ENCODE results near the gene CCDC38.
"Not testable (repeated sequence)": the region's sequence is repeated elsewhere in the genome, so short reads cannot be mapped to it uniquely, and the experiment has no call there.

Gene CCDC38

DNA sequence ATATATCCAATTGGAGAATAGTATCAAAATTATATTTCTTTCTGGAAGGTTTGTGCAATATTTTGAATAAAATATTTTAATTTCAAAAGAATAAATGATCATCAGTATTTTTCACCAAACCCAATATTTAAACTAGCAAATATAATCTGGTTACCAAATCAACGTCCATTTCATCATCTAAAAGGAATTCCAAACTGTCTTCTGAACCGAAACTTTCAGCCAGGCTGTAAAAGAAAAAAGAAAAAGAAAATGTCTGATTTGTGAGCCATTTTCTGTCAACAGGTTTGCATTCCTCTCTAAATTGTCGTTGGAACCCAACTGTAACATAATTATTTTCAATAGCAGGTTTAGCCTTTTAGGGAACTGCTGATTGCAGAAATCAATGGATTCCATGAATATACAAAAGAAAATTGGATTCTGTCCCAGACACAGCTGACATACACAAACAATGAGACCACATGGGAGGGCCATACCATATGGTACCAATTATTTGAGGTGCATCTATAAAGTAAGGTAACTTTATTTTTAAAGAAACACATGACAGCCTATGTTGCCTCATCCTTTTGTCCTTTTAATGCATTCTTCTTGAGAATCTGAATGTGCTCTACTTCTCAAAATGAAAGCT is 61.0 kb downstream of the CCDC38 start:
- DNase-seq, result no peak

DNA sequence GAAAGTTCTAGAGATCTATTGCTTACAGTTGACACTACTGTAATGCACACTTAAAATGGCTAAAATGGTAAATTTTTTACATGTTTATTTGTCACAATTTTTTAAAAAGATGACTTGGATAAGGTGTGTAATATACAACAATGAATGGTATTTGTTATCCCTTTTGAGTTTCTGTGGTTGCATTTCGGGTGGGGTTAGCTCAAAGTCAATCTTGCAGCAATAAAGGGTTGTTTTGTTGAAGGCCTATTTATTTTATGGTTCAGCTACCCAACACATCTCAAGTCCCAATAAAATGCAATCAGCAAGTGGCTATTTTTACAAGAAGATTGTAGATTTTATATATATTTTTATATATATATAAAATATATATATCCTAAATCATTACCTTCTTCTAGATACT is 61.5 kb downstream of the CCDC38 start:
- no peak for DNase-seq

DNA sequence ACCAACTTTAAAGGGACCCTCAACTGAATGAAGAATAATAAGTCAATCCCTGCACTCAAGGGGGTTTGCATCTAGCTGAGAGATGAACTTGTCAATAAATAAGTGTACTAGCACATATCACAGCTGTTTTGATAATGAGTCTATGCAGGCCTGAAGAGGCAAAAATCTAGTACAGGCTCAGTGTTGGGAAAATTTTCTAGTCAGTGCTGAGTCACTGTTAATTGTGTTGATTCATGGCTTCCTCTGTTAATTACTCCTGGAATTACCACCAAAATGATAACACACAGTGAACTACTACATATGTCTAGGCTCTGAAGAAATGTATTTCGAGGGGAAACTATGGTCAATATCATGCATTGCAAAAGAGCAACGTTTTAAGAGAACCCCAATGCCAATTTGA is 64.8 kb downstream of the CCDC38 start:
- DNase-seq, result no peak

DNA sequence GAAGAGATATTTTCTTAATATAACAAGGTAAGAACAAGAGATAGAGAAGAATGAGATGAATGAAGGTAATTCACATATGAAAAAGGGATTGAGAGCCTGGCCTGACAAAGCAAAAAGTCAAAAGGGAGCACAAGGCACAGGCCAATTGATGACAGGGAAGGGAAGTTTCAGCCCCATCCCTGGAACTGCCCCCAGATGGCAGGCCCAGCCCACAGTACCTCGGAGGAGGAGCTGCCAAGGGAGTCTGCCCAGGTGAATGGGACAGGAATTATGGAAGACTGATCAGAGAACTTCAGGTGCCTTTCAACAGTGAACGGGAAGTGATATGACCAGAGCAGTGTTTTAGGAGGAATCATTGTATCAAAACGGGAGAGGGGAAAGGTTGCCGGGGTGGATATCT is 68.0 kb downstream of the CCDC38 start:
- no peak for DNase-seq

DNA sequence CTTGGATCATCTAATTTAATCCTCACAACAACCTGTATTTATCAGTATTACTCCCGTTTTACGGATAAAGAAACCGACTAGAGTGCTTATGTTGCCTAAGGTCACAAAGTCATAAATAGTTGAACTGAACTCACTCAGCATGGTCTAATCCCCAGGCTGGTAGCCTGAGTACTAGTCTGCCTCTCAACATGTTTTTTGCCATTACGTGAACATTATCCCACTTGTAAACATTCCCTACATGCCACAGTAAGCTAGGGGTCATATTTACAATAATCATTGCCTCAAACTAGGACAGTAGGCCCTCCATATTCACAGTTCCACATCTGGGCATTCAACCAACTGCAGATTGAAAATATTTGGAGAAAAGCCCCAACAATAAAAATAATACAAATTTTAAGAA is 71.5 kb downstream of the CCDC38 start:
- no peak for DNase-seq

DNA sequence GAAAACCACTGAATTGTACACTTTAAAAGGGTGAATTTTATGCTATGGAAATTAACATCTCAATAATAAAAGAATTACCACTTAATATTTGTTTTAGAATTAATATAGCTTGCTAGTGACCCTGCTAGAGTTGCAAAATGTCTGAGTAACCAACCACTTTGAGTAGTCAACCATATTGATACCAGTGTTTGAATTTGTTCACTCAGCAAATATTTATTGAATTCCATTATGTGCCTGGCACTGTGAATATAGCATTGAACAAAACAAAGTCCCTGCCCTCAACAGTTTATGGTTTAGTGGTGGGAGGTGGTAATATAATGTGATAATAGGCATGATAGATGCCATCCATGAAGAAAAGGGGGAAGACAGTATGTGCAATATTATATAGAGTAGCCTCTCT is 79.1 kb downstream of the CCDC38 start:
- no peak for DNase-seq

DNA sequence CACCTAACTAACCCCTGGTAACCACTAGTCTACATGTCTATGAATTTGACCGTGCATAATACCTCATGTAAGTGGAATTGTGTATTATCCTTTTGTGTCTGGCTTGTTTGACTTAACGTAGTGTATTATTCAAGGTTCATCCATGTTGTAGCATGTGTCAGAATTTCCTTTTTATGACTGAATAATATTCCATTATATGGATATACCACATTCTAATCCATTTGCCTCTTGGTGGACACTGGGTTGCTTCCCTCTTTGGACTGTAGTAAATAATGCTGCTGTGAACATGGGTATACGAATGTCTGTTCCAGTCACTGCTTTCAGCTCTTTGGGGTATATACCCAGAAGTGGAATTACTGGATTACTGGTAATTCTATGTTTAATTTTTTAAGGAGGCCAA is 80.4 kb downstream of the CCDC38 start:
- no peak for DNase-seq

DNA sequence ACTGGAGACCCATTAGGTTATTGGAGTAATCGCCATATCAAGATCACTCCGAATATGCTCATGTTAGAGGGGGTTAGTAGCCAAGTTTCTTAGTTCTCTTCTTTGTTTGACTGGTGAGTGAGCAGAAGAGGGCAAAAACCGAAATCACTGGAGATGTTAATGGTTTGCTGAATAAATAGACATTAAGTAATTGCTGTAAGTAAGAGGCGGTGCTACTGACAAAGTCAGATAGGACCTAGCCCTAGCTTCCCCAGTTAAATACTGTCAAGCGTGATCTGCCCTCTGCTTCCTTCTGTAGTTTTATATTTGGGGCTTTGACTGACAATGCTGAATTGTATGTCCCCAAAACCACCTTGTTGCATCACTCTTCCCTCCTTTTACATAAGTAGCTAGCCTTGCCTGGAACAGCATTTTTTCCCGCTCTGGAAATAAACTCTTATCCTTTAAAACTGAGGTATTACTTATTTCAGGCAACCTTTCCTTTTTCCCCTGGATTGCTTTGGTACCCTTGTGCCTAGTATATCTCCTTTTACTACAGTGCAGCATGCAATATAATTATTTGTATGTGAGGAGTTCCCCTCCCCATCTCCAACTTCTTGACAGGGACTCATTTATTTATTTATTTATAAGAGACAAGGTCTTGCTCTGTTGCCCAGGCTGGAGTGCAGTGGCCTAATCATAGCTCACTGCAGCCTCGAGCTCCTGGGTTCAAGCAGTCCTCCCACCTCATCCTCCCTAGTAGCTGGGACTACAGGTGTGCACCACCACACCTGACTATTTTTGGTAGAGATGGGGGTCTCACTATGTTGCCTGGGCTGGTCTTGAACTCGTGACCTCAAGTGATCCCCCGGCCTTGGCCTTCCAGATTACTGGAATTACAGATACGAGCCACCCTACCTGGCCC is 82.2 kb downstream of the CCDC38 start:
- no peak for DNase-seq

DNA sequence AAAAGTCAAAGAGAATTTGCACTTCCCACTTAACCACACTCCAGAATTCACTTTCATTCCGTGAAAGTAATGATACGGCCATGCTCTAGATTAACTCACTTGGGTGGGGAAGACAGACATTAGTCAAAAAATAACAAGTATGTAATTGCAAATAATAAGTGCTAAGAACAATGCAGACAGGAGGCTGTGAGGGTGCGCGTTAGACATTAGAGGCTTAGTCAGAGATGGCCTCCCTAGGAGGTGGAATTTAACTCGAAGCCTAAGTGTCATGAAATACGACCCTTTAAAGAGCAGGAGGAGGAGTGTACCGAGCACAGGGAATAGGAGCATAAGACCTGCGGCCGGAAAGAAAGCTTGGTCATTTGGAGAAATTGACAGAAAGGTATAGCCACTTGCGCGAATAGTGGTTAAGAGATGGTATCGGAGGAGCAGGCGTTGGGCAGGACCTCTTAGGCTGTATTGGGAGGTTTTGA is 83.0 kb downstream of the CCDC38 start:
- DNase-seq, result peak; percentile 60

DNA sequence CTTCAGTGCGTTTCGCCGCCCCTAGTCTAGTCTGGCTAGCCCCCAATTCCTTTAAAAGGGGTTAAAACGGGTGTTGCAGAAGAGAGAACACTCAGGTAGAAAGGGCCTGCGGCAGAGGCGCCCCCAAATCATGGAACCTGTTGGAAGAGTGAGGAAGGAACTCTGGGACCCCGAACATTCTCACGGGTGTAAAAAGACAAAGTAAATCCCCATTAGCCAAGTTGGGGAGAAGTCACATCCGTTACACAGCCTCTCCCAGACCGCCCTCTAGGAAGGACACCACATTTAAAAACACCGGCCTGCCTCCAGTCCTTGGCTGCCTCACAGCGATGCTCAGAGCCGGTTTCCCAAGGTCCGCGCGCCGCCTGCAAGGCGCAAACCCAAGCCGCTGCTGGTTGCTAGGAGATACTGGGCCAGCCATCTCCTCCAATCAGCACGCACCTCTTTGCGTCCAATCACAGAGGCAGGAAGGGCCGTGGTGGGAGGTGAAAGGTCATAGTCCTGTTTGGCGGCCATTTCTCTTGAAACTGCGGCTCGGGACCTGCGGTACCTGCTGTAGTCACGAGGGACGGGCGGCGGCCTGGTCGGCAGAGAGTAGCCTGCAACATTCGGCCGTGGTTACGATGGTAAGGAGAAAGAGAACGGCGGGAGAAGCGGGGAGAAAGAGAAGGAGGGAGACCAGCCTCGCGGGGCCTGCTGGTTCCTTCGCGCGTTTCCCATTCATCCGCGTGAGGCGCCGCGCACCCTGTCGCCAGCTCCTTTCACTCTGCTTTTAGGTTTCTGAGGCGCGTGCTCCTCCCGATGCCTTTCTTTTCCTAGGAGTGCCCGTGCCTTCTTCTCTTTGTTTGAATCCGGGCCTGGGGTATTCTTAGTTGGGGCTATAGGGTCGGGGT is 83.7 kb downstream of the CCDC38 start, which contains the start of gene SNRPF:
TSS of gene SNRPF (plus strand) at position 502 of the 893 bp plus-strand sequence. CDS start at position 624, 122 bp downstream.
- DNase-seq, result peak; percentile 100

DNA sequence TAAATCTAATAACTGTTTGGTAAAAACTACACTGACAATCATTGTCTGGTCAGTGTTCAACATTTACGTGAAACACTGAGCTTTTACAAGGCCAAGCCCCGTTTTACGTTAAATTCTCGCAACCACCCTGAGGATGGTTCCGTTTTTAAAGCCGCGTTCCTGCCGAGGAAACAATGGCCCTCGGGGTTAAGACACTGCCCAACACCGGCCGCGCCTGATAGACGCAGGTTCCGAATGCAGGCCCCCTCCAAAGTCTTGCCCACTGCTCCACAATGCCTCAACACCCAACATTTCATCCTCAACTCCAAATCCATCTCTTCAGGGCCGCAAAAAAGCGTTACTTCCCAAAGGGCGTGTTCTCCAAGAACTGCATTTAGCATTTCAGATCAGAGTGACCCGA is 84.6 kb downstream of the CCDC38 start:
- DNase-seq, result no peak

DNA sequence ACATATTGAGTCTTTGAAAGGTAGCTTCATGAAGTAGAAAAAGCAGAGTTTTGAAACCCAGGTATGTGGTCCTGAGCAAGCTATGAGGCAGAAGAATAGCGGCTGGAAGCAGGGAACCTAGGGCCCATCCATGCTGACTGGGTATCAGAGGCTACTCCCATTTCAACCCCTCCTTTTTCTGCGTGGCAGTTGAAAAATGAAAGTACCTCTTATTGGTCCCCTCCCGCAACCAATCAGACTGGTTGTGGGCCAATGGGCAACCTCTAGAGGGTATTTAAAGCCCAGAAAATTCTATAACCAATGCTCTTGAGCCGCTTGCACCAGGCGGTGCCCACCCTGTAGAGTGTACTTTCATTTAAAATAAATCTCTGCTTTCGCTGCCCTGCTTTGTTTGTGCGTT is 85.3 kb downstream of the CCDC38 start:
- DNase-seq, result no peak

DNA sequence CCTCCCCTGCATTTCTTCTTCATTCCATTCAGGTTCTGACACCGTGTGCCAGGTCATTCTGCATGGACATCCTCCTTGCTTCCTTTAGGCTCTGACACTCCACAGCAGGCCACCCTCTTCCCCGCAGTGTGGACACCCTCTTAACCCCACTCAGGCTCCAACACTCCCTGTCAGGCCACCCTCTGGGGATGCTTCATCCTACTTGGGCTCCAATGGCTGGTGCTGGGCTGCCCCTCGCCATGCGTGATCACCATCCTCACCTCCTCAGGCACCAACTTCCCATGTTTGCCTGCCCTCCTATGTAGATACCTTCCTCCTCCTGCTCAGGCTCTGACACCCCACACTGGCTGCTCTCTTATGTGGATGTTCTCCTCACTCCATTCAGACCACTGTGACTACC is 90.3 kb downstream of the CCDC38 start:
- DNase-seq, result no peak

DNA sequence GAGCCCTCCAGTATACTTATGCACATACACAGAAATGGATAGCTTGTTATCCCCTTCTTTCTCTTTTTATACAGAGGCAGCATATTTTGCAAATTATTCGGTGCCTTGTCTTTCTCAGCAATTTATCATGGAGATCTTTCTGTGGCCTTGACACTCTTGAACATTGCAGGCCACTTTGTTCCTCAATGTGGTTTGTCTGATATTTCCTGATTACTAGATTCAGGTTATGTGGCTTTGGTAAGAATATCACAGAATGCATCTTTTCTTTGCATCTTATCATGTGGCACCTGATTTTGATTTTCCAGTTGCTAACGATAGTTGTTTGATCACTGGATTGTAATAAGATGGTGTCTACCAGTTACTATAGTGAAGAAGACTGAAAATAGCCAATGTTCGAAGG is 90.8 kb downstream of the CCDC38 start:
- DNase-seq, result no peak

DNA sequence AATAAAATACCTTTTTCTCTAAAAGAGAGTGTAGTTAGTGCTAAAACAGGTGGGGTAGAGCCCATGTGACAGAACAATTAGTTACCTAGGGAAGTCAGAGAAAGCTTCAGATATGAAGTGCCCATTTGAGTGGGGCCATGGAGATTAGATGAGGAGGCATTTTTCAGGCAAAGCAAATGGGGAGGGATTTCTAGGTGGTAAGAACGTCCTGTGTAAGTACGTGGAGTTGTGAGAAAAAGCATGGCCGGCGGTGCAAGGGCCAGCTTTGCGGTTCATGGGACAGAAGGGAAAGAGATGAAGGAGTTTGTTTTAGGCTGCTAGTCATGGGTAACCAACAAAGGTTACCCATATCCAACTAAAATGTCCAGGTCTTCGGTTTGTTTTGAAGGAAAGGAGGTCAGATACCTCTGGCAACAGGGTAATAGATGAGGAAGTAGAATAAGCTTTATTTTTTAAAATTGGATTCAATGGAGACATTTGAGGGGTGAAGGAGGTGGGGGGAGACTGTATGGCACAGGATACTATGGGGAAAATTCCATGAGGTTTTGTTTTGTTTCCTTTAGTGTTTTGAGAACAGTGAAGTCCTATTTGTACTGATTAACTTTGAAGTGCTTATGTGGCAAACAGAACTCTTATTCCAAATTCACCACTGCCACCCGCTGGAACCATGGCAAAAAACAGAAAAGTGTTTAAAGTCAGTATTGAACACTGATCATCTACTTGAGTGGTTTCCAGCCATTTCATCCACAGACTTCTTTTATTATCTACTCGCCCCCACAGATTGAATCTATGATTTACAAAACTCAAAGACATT is 93.6 kb downstream of the CCDC38 start:
- DNase-seq, result no peak

DNA sequence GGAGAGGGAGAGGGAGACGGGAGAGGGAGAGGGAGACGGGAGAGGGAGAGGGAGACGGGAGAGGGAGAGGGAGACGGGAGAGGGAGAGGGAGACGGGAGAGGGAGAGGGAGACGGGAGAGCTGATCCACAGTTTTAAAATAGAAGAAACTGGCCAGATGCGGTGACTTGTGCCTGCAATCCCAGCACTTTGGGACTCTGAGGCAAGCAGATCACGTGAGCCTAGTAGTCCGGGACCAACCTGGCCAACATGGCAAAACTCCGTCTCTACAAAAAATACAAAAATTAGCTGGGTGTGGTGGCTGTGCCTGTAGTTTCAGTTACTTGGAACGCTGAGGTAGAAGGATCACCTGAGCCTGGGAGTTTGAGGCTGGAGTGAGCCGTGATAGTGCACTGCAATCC is 100.0 kb downstream of the CCDC38 start:
- not testable (repeated sequence) for DNase-seq

DNA sequence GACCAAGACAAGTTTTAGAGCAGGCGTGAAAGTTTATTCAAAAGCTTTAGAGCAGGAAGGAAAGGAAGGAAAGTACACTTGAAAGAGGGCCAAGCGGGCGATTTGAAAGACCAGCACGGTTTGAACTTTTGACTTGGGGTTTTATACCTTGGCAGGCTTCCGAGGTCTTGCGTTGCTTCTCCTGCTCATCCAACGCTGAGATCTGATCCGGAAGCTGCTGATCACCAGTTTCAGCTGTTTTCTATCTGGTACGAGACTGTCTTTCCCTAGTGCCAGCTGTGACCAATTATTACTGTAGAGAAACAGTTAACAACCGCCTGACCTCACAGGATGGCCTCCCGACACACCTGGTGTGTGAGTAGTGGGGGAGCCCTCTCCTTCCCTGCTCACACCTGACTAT is 104.3 kb downstream of the CCDC38 start:
- DNase-seq, result no peak

DNA sequence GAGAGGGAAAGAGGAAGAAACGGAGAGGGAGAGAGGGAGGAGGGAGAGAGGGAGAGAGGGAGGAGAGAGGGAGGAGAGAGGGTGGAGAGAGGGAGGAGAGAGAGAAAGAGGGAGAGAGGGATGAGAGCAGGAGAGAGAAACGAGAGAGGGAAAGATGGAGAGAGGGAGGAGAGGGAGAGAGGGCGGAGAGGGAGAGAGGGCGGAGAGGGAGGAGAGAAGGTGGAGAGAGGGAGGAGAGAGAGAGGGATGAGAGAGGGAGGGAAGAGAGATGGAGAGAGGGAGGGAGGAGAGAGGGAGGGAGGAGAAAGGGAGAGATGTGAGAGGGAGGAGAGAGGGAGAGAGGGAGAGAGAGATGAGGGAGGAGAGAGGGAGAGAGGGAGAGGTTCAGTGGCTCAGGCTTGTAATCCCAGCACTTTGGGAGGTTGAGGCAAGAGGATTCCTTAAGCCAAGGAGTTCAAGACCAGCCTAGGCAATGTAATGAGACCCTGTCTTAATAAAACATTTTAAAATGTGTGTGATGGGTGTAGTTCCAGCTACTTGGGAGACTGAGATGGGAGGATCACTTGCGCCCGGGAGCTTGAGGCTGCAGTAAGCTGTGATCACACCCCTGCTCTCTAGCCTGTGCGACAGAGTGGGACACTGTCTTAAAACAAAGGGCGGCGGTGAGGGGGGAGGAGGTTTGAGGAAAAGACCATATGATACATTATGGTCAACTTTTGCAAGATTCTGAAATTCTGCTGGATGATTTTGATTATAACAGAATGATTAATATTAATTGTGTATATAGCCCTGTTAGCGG is 105.0 kb downstream of the CCDC38 start:
- DNase-seq, result no peak

DNA sequence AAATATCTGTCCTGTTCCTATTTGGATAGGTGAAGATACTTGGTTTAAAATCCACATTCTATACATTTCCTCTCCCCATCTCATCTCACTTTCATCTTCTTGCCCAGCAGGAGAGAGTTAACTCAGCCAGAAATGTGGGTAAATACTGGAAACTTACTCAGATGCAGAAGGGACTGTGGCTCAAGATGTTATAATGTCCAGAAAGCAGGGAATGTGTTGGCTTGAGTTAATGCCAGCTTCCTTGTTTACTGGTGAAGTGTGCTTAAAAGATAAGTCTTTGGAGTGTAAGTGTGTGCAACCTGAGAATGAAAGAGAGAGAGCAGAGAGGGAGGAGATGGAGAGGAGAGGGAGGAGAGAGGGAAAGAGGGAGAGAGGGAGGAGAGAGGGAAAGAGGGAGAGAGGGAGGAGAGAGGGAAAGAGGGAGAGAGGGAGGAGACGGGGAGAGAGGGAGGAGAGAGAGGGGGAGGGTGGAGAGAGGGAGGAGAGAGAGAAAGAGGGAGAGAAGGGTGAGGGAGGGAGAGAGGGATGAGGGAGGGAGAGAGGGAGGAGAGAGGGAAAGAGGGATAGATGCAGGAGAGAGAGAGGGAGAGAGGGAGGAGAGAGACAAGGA is 105.7 kb downstream of the CCDC38 start:
- DNase-seq, result no peak

DNA sequence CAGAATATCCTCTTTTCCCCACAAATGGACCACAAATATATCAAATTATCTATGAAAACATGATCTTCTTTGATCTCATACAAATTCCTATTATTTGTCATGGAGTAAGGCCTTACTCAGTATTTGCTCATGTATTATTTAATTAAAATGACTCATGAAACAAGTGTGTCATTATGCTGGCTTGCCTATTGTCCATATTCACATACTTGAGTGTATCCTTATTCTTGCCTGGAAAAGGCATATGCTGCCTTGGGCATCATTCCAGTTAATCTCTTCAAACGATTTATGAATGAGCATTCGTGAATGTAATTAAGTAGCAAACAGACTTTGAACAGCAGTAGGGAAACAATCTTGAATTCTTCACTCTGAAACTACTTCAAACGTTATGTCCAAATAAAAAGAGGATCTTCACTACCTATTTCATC is 106.2 kb downstream of the CCDC38 start:
- DNase-seq, result no peak

DNA sequence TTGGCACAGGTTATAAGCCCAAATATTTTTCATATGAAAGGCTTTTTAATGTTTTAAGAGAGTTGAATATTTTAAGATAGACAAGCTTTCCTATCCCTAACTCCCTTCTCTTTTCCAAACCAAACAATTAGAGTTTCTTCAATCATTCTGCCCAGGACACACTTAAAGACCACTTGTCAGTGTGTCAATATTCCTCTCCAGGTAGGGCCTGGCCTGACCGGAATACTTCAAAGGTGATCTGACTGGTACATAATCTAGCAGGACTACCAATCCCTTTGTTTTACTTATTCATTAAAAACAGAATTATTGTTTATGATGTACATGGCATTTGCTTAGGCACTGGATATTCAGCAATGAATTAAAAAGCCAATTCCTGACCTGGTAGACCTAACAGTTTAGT is 107.8 kb downstream of the CCDC38 start:
- no peak for DNase-seq

Measured in islet precursor cell (in vitro differentiated cells).